ENCODE results near the gene ZFYVE28. TPM values are rescaled to one million over a fixed set of nuclear protein-coding genes. Genes with fewer than 3 reads are reported as not detected.

The ZFYVE28 gene
- polyA plus RNA-seq, 1 of the 3 experiments (the other 2 are of a cell fraction): 3.2 TPM

- TF ChIP-seq RFX5 (IDR thresholded peaks at IDR 0.05; ENCODE audit: low read length) (no peak), RCOR1 (IDR thresholded peaks at IDR 0.05; ENCODE audit: low read length) (no peak), SIN3A (IDR thresholded peaks at IDR 0.05; ENCODE audit: borderline replicate concordance, low read depth, low read length) (no peak), NFIC (IDR thresholded peaks at IDR 0.05; ENCODE audit: borderline replicate concordance) (no peak), EP300 (IDR thresholded peaks at IDR 0.05; ENCODE audit: borderline replicate concordance in 1 of 2, low read depth in 1 of 2, low read length in 1 of 2) (no peak), RXRA (IDR thresholded peaks at IDR 0.05; ENCODE audit: borderline replicate concordance, low read depth) (no peak), IRF3 (IDR thresholded peaks at IDR 0.05; ENCODE audit: low read depth, low read length) (no peak), POLR2AphosphoS5 (IDR thresholded peaks at IDR 0.05; ENCODE audit: low read depth, low read length) (no peak), ZBTB33 (IDR thresholded peaks at IDR 0.05; ENCODE audit: borderline replicate concordance, low read depth) (no peak), SMC3 (IDR thresholded peaks at IDR 0.05; ENCODE audit: low read depth, low read length) (no peak), RAD21 (IDR thresholded peaks at IDR 0.05; ENCODE audit: low read length) (no peak)
Observed at GRCh38 chr4:2371765-2372487, 46.5 kb downstream of the ZFYVE28 start (continued).

GRCh38 chr4:2370597-2371320, 47.7 kb downstream of the ZFYVE28 start:
- 79% methylated on average over 17 of the region's 26 CpGs for WGBS (ENCODE audit: low lambda C conversion rate)
- POLR2A ChIA-PET: no interaction called here
- Histone ChIP-seq H4K20me1 (ENCODE audit: insufficient read depth) (no peaks in the 10 kb centered on the region), H3K4me2 (no peak overlapping the region), H3K27me3 (ENCODE audit: insufficient read depth) (no peaks in the 10 kb centered on the region), H3K79me2 (ENCODE audit: insufficient read depth) (no peaks in the 10 kb centered on the region), H3K4me1 (ENCODE audit: control insufficient read depth in 1 of 2, insufficient read depth in 2 of 2, low read depth in 1 of 2, low read length in 1 of 2) (peaks cover 0 to 20% of the 10 kb centered on the region in 2 experiments; a peak in 1 of 4 replicates), H3K9ac (no peak overlapping the region), H3K36me3 (replicated peaks in 1 of 2; ENCODE audit: control insufficient read depth in 1 of 2, insufficient read depth in 2 of 2, low read length in 1 of 2) (no peaks in the 10 kb centered on the region), H3K27ac (ENCODE audit: low read depth in 2 of 2, low read length in 1 of 2) (no peak overlapping the region), H3F3A (replicated peaks; ENCODE audit: insufficient read depth) (no peaks in the 10 kb centered on the region), H2AFZ (ENCODE audit: low read depth) (no peak overlapping the region), H3K9me3 (no peaks in the 10 kb centered on the region), H3K4me3 (ENCODE audit: low read depth in 2 of 2, low read length in 1 of 2) (no peak overlapping the region), H3K9me2 (no peaks in the 10 kb centered on the region)
- no peak for DNase-seq
- TF ChIP-seq USF2 (IDR thresholded peaks at IDR 0.05; ENCODE audit: borderline replicate concordance, low read depth, low read length) (no peak), PBX3 (IDR thresholded peaks at IDR 0.05) (no peak), ELF1 (IDR thresholded peaks at IDR 0.05) (no peak), YY1 (IDR thresholded peaks at IDR 0.05; ENCODE audit: low read depth) (no peak), TCF12 (IDR thresholded peaks at IDR 0.05) (no peak), RCOR1 (IDR thresholded peaks at IDR 0.05; ENCODE audit: low read length) (no peak), ZBTB33 (IDR thresholded peaks at IDR 0.05; ENCODE audit: borderline replicate concordance, low read depth) (no peak), RFX5 (IDR thresholded peaks at IDR 0.05; ENCODE audit: low read length) (no peak), EZH2phosphoT487 (IDR thresholded peaks at IDR 0.05; ENCODE audit: borderline replicate concordance, low read depth) (no peak)
- CTCF ChIA-PET: interaction anchor here (0.6 kb wide), 1 partner anchor 1510 kb away, joined by 3 read pairs; no protein-coding TSS in a partner anchor

Data from SK-N-SH (cell line).